Measurements from ENCODE around the gene GPER1. TPM values are rescaled to one million over a fixed set of nuclear protein-coding genes. Genes with fewer than 3 reads are reported as not detected.

GPER1 gene
- total RNA-seq, 1 experiment from 2014 or later: not detected

DNA sequence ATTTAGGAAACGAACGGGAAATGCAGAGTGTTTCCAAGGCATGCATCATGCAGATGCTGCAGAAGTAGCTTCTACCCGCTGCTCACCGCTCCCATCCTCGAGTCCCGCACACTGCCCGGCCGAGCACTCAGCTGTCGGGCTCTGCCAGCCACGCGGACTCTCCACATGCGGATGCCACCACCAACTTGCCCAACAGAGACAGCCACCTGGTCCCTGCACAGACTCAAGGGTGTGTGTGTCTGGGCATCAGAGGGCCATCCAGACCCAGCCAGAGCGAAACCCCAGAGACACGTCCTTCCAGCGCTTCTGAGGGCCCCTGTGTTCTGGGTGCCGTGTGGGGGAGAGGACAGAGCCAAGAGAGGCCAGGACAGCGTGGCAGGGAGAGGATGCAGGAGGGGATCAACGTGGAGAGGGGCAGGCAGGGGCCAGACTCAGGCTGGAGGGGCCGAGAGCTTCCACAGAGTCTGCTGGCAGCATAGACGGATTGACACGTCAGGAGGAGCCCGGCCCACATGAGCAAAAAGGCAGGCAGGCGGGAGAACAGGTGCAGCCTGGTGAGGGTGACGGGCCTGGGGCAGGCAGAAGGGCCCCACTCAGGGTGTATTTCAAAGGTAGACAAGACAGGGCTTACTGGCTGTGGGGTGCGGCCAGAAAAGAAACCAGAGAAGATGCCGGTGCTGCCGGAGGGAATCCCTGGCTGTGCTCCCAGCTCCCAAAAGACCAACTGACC is 18.3 kb downstream of the GPER1 start:
- H4K20me1 ChIP-seq (ENCODE audit: control insufficient read depth, insufficient read depth, insufficient read length): no peaks in the 10 kb centered on the region
- Mint-ChIP-seq H3K4me1 (no peaks in the 10 kb centered on the region), H3K27me3 (ENCODE audit: low read depth) (no peaks in the 10 kb centered on the region), H3K4me3 (no peak overlapping the region), H3K27ac (peak overlapping the region; percentile 3 to 88 (median 72); a peak in 6 of 7 replicates), H3K36me3 (ENCODE audit: insufficient read depth in 1 of 3, low read depth in 3 of 3) (no peaks in the 10 kb centered on the region; a peak in 1 of 7 replicates), H3K9me3 (no peaks in the 10 kb centered on the region)
- H3K79me1 ChIP-seq (ENCODE audit: insufficient read depth, low read depth, low read length, poor library complexity, severe bottlenecking): peaks cover 3% of the 10 kb centered on the region
- H3K9me3 ChIP-seq (ENCODE audit: control insufficient read depth, low read depth, low read length): no peaks in the 10 kb centered on the region
- H3K23me2 ChIP-seq (ENCODE audit: insufficient read length, low read depth, low read length, poor library complexity, severe bottlenecking): no peaks in the 10 kb centered on the region
- H3T11ph ChIP-seq (ENCODE audit: low read length): no peak overlapping the region
- H3K18ac ChIP-seq (ENCODE audit: insufficient read length, low read depth, low read length): no peak overlapping the region
- peaks cover 1% of the 10 kb centered on the region; the same call in 1 of the 2 replicates for H3K79me2 ChIP-seq (ENCODE audit: insufficient read depth, low read length)
- no peak overlapping the region for H2BK20ac ChIP-seq (ENCODE audit: low read depth, low read length, poor library complexity, severe bottlenecking)
- no peak overlapping the region for H2BK12ac ChIP-seq (ENCODE audit: insufficient read length, low read depth, low read length)
- H4K8ac ChIP-seq (replicated peaks; ENCODE audit: insufficient read length, low read depth, low read length): no peak overlapping the region
- no peak overlapping the region for H2AK5ac ChIP-seq (ENCODE audit: insufficient read length, low read length)
- H3K4ac ChIP-seq (ENCODE audit: low read depth, low read length): no peak overlapping the region
- no peak overlapping the region for H2BK5ac ChIP-seq (ENCODE audit: insufficient read length, low read length)
- no CpG with 5 or more reads among the region's 27 CpGs for WGBS (ENCODE audit: extremely low coverage, insufficient read length, low lambda C conversion rate)
- H2AFZ ChIP-seq (ENCODE audit: low read length): no peak overlapping the region
- H3K14ac ChIP-seq (ENCODE audit: insufficient read depth, low read length): no peak overlapping the region; the same call in 1 of the 2 replicates
- no peak overlapping the region for H3K27ac ChIP-seq (ENCODE audit: insufficient read length, low read depth, low read length)
- H2BK15ac ChIP-seq (ENCODE audit: low read depth, low read length): no peak overlapping the region
- TF ChIP-seq, protein P1, sequence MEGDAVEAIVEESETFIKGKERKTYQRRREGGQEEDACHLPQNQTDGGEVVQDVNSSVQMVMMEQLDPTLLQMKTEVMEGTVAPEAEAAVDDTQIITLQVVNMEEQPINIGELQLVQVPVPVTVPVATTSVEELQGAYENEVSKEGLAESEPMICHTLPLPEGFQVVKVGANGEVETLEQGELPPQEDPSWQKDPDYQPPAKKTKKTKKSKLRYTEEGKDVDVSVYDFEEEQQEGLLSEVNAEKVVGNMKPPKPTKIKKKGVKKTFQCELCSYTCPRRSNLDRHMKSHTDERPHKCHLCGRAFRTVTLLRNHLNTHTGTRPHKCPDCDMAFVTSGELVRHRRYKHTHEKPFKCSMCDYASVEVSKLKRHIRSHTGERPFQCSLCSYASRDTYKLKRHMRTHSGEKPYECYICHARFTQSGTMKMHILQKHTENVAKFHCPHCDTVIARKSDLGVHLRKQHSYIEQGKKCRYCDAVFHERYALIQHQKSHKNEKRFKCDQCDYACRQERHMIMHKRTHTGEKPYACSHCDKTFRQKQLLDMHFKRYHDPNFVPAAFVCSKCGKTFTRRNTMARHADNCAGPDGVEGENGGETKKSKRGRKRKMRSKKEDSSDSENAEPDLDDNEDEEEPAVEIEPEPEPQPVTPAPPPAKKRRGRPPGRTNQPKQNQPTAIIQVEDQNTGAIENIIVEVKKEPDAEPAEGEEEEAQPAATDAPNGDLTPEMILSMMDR (conservative IDR thresholded peaks at IDR 0.05): no peak
- no peak overlapping the region for H3K56ac ChIP-seq (ENCODE audit: insufficient read length, low read depth, low read length)
- H3K27me3 ChIP-seq (ENCODE audit: insufficient read depth, low read length): no peaks in the 10 kb centered on the region
- no peak overlapping the region for H3K4me2 ChIP-seq (ENCODE audit: insufficient read depth, insufficient read length, low read length)
- H3K4me1 ChIP-seq (ENCODE audit: insufficient read depth, low read length): no peaks in the 10 kb centered on the region
- H3K9ac ChIP-seq (ENCODE audit: extremely low read depth, insufficient read length, low read length): no peak overlapping the region
- H4K91ac ChIP-seq (ENCODE audit: insufficient read length, low read depth, low read length): no peak overlapping the region
- H4K5ac ChIP-seq (ENCODE audit: insufficient read length, low read depth, low read length): no peak overlapping the region
- no peak overlapping the region for H3K23ac ChIP-seq (ENCODE audit: insufficient read length, low read depth, low read length)
- no peak for DNase-seq
- no peak overlapping the region for H2BK120ac ChIP-seq (ENCODE audit: low read depth, low read length, poor library complexity, severe bottlenecking)

Measured in H9 (cell line).